ENCODE measurements around the gene C1orf94. TPM values are rescaled to one million over a fixed set of nuclear protein-coding genes. Genes with fewer than 3 reads are reported as not detected.

C1orf94 gene
- polyA plus RNA-seq, 1 donor (not counting 4 experiments of a cell fraction or from before 2014, with no cell fraction given), result 0.05 TPM

DNA sequence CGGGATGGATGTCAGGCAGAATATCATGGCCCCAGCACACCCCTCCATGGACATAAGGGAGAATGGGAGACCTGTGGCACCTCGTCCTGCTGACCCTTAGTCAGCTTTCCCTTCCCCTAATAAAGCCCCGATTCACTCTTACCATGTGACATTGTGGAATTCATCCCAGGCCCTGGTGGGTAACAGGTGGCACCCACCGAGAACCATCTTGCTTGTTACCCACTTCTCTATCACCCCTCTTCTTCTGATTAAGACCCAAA, 44.6 kb upstream of the C1orf94 start:
- no peak overlapping the region for H3K4me3 ChIP-seq (ENCODE audit: control insufficient read depth in 2 of 3, extremely low read depth in 1 of 3, insufficient read depth in 2 of 3, low read depth in 1 of 3, low read length in 3 of 3)
- H3K4me2 ChIP-seq (ENCODE audit: control insufficient read depth, extremely low read depth, insufficient read depth, low read depth, low read length), result no peak overlapping the region
- H3K27me3 ChIP-seq (ENCODE audit: control insufficient read depth, extremely low read depth, insufficient read depth, low read length), result no peaks in the 10 kb centered on the region
- DNase-seq (ENCODE audit: low read depth, low spot score) (no peak), FAIRE-seq (no peak)
- H2AFZ ChIP-seq (ENCODE audit: control insufficient read depth, low read length), result no peak overlapping the region
- no peak overlapping the region for H3K27ac ChIP-seq (ENCODE audit: control insufficient read depth, insufficient read depth, low read length)
- no peaks in the 10 kb centered on the region for H3K36me3 ChIP-seq (ENCODE audit: control insufficient read depth in 2 of 2, extremely low read depth in 1 of 2, insufficient read depth in 2 of 2, low read length in 2 of 2)
- no peaks in the 10 kb centered on the region for H4K20me1 ChIP-seq (ENCODE audit: control insufficient read depth, extremely low read depth, insufficient read depth, low read length)
- no peaks in the 10 kb centered on the region for H3K79me2 ChIP-seq (ENCODE audit: control insufficient read depth, insufficient read depth, low read length)
- no peak overlapping the region for H3K9ac ChIP-seq (ENCODE audit: control insufficient read depth, extremely low read depth, insufficient read depth, low read length)
- peaks cover 15% of the 10 kb centered on the region for H3K4me1 ChIP-seq (ENCODE audit: control insufficient read depth, extremely low read depth, insufficient read depth, low read length)
- no peaks in the 10 kb centered on the region for H3K9me3 ChIP-seq (ENCODE audit: control insufficient read depth, low read depth, low read length)
- TF ChIP-seq EZH2 (IDR thresholded peaks at IDR 0.05; ENCODE audit: low read length), result no peak
- TF ChIP-seq, protein P1, sequence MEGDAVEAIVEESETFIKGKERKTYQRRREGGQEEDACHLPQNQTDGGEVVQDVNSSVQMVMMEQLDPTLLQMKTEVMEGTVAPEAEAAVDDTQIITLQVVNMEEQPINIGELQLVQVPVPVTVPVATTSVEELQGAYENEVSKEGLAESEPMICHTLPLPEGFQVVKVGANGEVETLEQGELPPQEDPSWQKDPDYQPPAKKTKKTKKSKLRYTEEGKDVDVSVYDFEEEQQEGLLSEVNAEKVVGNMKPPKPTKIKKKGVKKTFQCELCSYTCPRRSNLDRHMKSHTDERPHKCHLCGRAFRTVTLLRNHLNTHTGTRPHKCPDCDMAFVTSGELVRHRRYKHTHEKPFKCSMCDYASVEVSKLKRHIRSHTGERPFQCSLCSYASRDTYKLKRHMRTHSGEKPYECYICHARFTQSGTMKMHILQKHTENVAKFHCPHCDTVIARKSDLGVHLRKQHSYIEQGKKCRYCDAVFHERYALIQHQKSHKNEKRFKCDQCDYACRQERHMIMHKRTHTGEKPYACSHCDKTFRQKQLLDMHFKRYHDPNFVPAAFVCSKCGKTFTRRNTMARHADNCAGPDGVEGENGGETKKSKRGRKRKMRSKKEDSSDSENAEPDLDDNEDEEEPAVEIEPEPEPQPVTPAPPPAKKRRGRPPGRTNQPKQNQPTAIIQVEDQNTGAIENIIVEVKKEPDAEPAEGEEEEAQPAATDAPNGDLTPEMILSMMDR (optimal IDR thresholded peaks at IDR 0.05 in 1 of 3, IDR thresholded peaks at IDR 0.05 in 1 of 3, conservative IDR thresholded peaks at IDR 0.05 in 1 of 3; ENCODE audit: extremely low read depth in 1 of 3, insufficient read depth in 2 of 3, low read length in 3 of 3), result no peak
- no peaks in the 10 kb centered on the region for H3K9me1 ChIP-seq (ENCODE audit: control insufficient read depth, extremely low read depth, insufficient read depth, low read length)
- dilution Hi-C loops (cut with MboI; ENCODE audit: extremely low pct_ligation_motif_present, low sequenced_read_pairs), result no loop called here

- Histone ChIP-seq H4K20me1 (ENCODE audit: control insufficient read depth, extremely low read depth, insufficient read depth, low read length) (no peaks in the 10 kb centered on the region), H3K27me3 (ENCODE audit: control insufficient read depth, extremely low read depth, insufficient read depth, low read length) (no peaks in the 10 kb centered on the region), H3K4me1 (ENCODE audit: control insufficient read depth, extremely low read depth, insufficient read depth, low read length) (no peaks in the 10 kb centered on the region), H3K4me2 (ENCODE audit: control insufficient read depth, extremely low read depth, insufficient read depth, low read depth, low read length) (no peak overlapping the region), H3K79me2 (ENCODE audit: control insufficient read depth, insufficient read depth, low read length) (no peaks in the 10 kb centered on the region), H3K9me1 (ENCODE audit: control insufficient read depth, extremely low read depth, insufficient read depth, low read length) (no peaks in the 10 kb centered on the region), H2AFZ (ENCODE audit: control insufficient read depth, low read length) (no peak overlapping the region), H3K36me3 (ENCODE audit: control insufficient read depth in 2 of 2, extremely low read depth in 1 of 2, insufficient read depth in 2 of 2, low read length in 2 of 2) (no peaks in the 10 kb centered on the region), H3K9ac (ENCODE audit: control insufficient read depth, extremely low read depth, insufficient read depth, low read length) (no peak overlapping the region), H3K4me3 (ENCODE audit: control insufficient read depth in 2 of 3, extremely low read depth in 1 of 3, insufficient read depth in 2 of 3, low read depth in 1 of 3, low read length in 3 of 3) (no peak overlapping the region), H3K27ac (ENCODE audit: control insufficient read depth, insufficient read depth, low read length) (no peak overlapping the region), H3K9me3 (ENCODE audit: control insufficient read depth, low read depth, low read length) (no peaks in the 10 kb centered on the region)
- dilution Hi-C loops (cut with MboI; ENCODE audit: extremely low pct_ligation_motif_present, low sequenced_read_pairs), result no loop called here
- FAIRE-seq (no peak), DNase-seq (ENCODE audit: low read depth, low spot score) (no peak)
- no peak for TF ChIP-seq EZH2 (IDR thresholded peaks at IDR 0.05; ENCODE audit: low read length)
- TF ChIP-seq, protein P1 (optimal IDR thresholded peaks at IDR 0.05 in 1 of 3, IDR thresholded peaks at IDR 0.05 in 1 of 3, conservative IDR thresholded peaks at IDR 0.05 in 1 of 3; ENCODE audit: extremely low read depth in 1 of 3, insufficient read depth in 2 of 3, low read length in 3 of 3), result no peak
Observed at GRCh38 chr1:34137411-34137810, 39.3 kb upstream of the C1orf94 start.

All from keratinocyte (primary cell).